ENCODE data around the gene SEC22C.

Gene SEC22C

GRCh38 chr3:42556089-42556632 is 25.6 kb downstream of the SEC22C start:
- TF ChIP-seq GATA2 (IDR thresholded peaks at IDR 0.05; ENCODE audit: low read depth, low read length) (no peak), GATA3 (IDR thresholded peaks at IDR 0.05; ENCODE audit: low read depth, low read length) (no peak)

- TF ChIP-seq GATA2 (IDR thresholded peaks at IDR 0.05; ENCODE audit: low read depth, low read length) (no peak), GATA3 (IDR thresholded peaks at IDR 0.05; ENCODE audit: low read depth, low read length) (no peak)
These were observed 28.9 kb downstream of the SEC22C start for GRCh38 chr3:42552830-42553229.

- TF ChIP-seq GATA2 (IDR thresholded peaks at IDR 0.05; ENCODE audit: low read depth, low read length) (no peak), GATA3 (IDR thresholded peaks at IDR 0.05; ENCODE audit: low read depth, low read length) (no peak)
These were observed 31.5 kb downstream of the SEC22C start for GRCh38 chr3:42550250-42550649.

- TF ChIP-seq GATA3 (IDR thresholded peaks at IDR 0.05; ENCODE audit: low read depth, low read length) = no peak
- no peak for TF ChIP-seq GATA2 (IDR thresholded peaks at IDR 0.05; ENCODE audit: low read depth, low read length)
These were observed 32.6 kb downstream of the SEC22C start for GRCh38 chr3:42549131-42549530.

- TF ChIP-seq GATA2 (IDR thresholded peaks at IDR 0.05; ENCODE audit: low read depth, low read length) = no peak
- TF ChIP-seq GATA3 (IDR thresholded peaks at IDR 0.05; ENCODE audit: low read depth, low read length) = no peak
These were observed 34.3 kb downstream of the SEC22C start for GRCh38 chr3:42547401-42547945.

GRCh38 chr3:42546691-42547213 is 35.0 kb downstream of the SEC22C start:
- TF ChIP-seq GATA2 (IDR thresholded peaks at IDR 0.05; ENCODE audit: low read depth, low read length) (no peak), GATA3 (IDR thresholded peaks at IDR 0.05; ENCODE audit: low read depth, low read length) (no peak)

GRCh38 chr3:42545284-42545900 is 36.4 kb downstream of the SEC22C start:
- TF ChIP-seq GATA3 (IDR thresholded peaks at IDR 0.05; ENCODE audit: low read depth, low read length) (no peak), GATA2 (IDR thresholded peaks at IDR 0.05; ENCODE audit: low read depth, low read length) (no peak)

GRCh38 chr3:42544492-42545283 is 37.1 kb downstream of the SEC22C start:
- TF ChIP-seq GATA2 (IDR thresholded peaks at IDR 0.05; ENCODE audit: low read depth, low read length) (no peak), GATA3 (IDR thresholded peaks at IDR 0.05; ENCODE audit: low read depth, low read length) (no peak)

- TF ChIP-seq GATA2 (IDR thresholded peaks at IDR 0.05; ENCODE audit: low read depth, low read length) = no peak
- TF ChIP-seq GATA3 (IDR thresholded peaks at IDR 0.05; ENCODE audit: low read depth, low read length) = no peak
These were observed 40.7 kb downstream of the SEC22C start for GRCh38 chr3:42541079-42541478.

GRCh38 chr3:42539871-42540714 is 41.7 kb downstream of the SEC22C start:
- TF ChIP-seq GATA2 (IDR thresholded peaks at IDR 0.05; ENCODE audit: low read depth, low read length) = no peak
- TF ChIP-seq GATA3 (IDR thresholded peaks at IDR 0.05; ENCODE audit: low read depth, low read length) = no peak

- TF ChIP-seq GATA2 (IDR thresholded peaks at IDR 0.05; ENCODE audit: low read depth, low read length) (no peak), GATA3 (IDR thresholded peaks at IDR 0.05; ENCODE audit: low read depth, low read length) (no peak)
These were observed 44.4 kb downstream of the SEC22C start for GRCh38 chr3:42537350-42537749.

GRCh38 chr3:42535981-42536784 is 45.6 kb downstream of the SEC22C start:
- TF ChIP-seq GATA2 (IDR thresholded peaks at IDR 0.05; ENCODE audit: low read depth, low read length) (no peak), GATA3 (IDR thresholded peaks at IDR 0.05; ENCODE audit: low read depth, low read length) (no peak)

Measured in SH-SY5Y (cell line).